Fibroblast of villous mesenchyme (primary cell): Measurements from ENCODE around the gene ZC3H10. TPM values are rescaled to one million over a fixed set of nuclear protein-coding genes. Genes with fewer than 3 reads are reported as not detected.
A peak's percentile ranks its signal among the peaks of the same experiment; 100 is the strongest.
"Not testable (repeated sequence)": the region's sequence is repeated elsewhere in the genome, so short reads cannot be mapped to it uniquely, and the experiment has no call there.

Experiments used
- DNase-seq: peaks from one replicate; pipeline ENCODE4 v3.0.0-alpha.2; 2010; ENCODE audit warnings: low read depth
- H3K4me3 ChIP-seq: 2 replicates; pipeline ENCODE4 v1.5.1; 2011; ENCODE audit warnings: low read depth, mild to moderate bottlenecking, low read length
- CTCF ChIP-seq: IDR thresholded peaks from 2 replicates; pipeline ENCODE4 v1.5.1; 2012; ENCODE audit warnings: low read depth, mild to moderate bottlenecking, low read length; ENCODE audit not compliant: insufficient read depth
- total RNA-seq: library from RNA; depleted of rRNA; stranded (reverse); fragments of >200 nt; gene quantifications from 2 replicates; pipeline ENCODE4 v1.2.3, GENCODE V29; 2012

ZC3H10 gene
- total RNA-seq, 1 donor = 4.3 TPM

- no peak for DNase-seq
- no peak overlapping the region for H3K4me3 ChIP-seq
Observed at GRCh38 chr12:56154246-56154771, 36.2 kb downstream of the ZC3H10 start.

GRCh38 chr12:56154818-56155217 is 36.8 kb downstream of the ZC3H10 start:
- DNase-seq = no peak
- no peak for TF ChIP-seq CTCF
- no peak overlapping the region for H3K4me3 ChIP-seq

More at GRCh38 chr12:56154246-56154771, 36.2 kb downstream of the ZC3H10 start:
- TF ChIP-seq CTCF = no peak

- no peak overlapping the region for H3K4me3 ChIP-seq
- DNase-seq = no peak
- no peak for TF ChIP-seq CTCF
Observed at GRCh38 chr12:56155256-56155845, 37.3 kb downstream of the ZC3H10 start.

GRCh38 chr12:56156464-56157200 is 38.6 kb downstream of the ZC3H10 start:
- DNase-seq = not testable (repeated sequence)

GRCh38 chr12:56157201-56158028 is 39.3 kb downstream of the ZC3H10 start:
- peak; percentile 89 for DNase-seq
- TF ChIP-seq CTCF = peak; percentile 74
- peak overlapping the region; percentile 100 for H3K4me3 ChIP-seq

More at GRCh38 chr12:56156464-56157200, 38.6 kb downstream of the ZC3H10 start:
- peak overlapping the region; percentile 100 for H3K4me3 ChIP-seq

GRCh38 chr12:56158029-56158925 is 40.2 kb downstream of the ZC3H10 start, which contains the start of gene MYL6:
TSS of gene MYL6 (plus strand) at chr12:56158359. CDS start at chr12:56158402, 43 bp downstream.
- TF ChIP-seq CTCF = no peak

More at GRCh38 chr12:56158029-56158925, 40.2 kb downstream of the ZC3H10 start, which contains the start of gene MYL6:
- H3K4me3 ChIP-seq = peak within 1 kb of the TSS; percentile 100
- peak; percentile 98 for DNase-seq
